GM03348 (cell line): ENCODE data around the gene SLC8A1.

Experiments
- DNase-seq: peaks from one replicate; pipeline ENCODE4 v3.0.0; 2012; ENCODE audit warnings: low spot score

SLC8A1 gene

GRCh38 chr2:40451918-40452605 lies at the start of gene SLC8A1:
Gene SLC8A1 (minus strand): TSS chr2:40452090.
- peak; percentile 88 for DNase-seq

- no peak for DNase-seq
Observed at GRCh38 chr2:40499437-40499836, 47.5 kb upstream of the SLC8A1 start.

- no peak for DNase-seq
Observed at GRCh38 chr2:40497251-40497859, 45.5 kb upstream of the SLC8A1 start.

- no peak for DNase-seq
Observed at GRCh38 chr2:40489678-40489960, 37.7 kb upstream of the SLC8A1 start.

- DNase-seq = peak; percentile 24
Observed at GRCh38 chr2:40488927-40489677, 37.2 kb upstream of the SLC8A1 start.

- peak; percentile 54 for DNase-seq
Observed at GRCh38 chr2:40488101-40488601, 36.3 kb upstream of the SLC8A1 start.

- no peak for DNase-seq
Observed at GRCh38 chr2:40487602-40488001, 35.7 kb upstream of the SLC8A1 start.

- no peak for DNase-seq
Observed at GRCh38 chr2:40485854-40486253, 34.0 kb upstream of the SLC8A1 start.

GRCh38 chr2:40485318-40485717 lies 33.4 kb upstream of the SLC8A1 start:
- no peak for DNase-seq

GRCh38 chr2:40483549-40484243 lies 31.8 kb upstream of the SLC8A1 start:
- no peak for DNase-seq

GRCh38 chr2:40480596-40480995 lies 28.7 kb upstream of the SLC8A1 start:
- DNase-seq = no peak

GRCh38 chr2:40480073-40480472 lies 28.2 kb upstream of the SLC8A1 start:
- DNase-seq = no peak

- DNase-seq = no peak
Observed at GRCh38 chr2:40477361-40477760, 25.5 kb upstream of the SLC8A1 start.

- no peak for DNase-seq
Observed at GRCh38 chr2:40476436-40476835, 24.5 kb upstream of the SLC8A1 start.

- no peak for DNase-seq
Observed at GRCh38 chr2:40474306-40474705, 22.4 kb upstream of the SLC8A1 start.

GRCh38 chr2:40471866-40472265 lies 20.0 kb upstream of the SLC8A1 start:
- DNase-seq = no peak

GRCh38 chr2:40470822-40471813 lies 19.2 kb upstream of the SLC8A1 start:
- DNase-seq = no peak

- DNase-seq = no peak
Observed at GRCh38 chr2:40466935-40467572, 15.2 kb upstream of the SLC8A1 start.

- DNase-seq = no peak
Observed at GRCh38 chr2:40466332-40466906, 14.5 kb upstream of the SLC8A1 start.

GRCh38 chr2:40463112-40463511 lies 11.2 kb upstream of the SLC8A1 start:
- no peak for DNase-seq
